ENCODE measurements around the gene SLC17A6. TPM values are rescaled to one million over a fixed set of nuclear protein-coding genes. Genes with fewer than 3 reads are reported as not detected.

SLC17A6 gene
- total RNA-seq, 6 experiments from 2014 or later: not detected

DNA sequence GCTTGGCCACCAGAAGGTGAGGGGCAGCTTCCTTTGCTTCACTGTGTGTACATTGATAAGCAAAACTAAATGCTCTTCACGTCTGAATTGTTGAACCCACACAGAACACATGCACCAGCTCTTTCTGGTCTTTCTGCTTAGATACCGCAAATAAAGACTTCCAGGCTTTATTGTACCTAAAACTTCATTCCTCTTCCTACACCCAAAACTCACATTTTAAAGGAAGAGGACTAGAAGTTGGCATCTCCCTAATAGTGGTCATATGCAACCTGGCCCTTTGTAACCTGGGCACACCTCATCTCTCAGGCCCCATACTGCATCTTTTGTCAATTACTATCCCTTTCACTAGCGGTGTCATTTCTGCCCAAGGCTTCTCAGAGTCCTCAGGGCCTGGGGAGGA lies 5.9 kb downstream of the SLC17A6 start:
- H3K36me3 ChIP-seq: no peaks in the 10 kb centered on the region
- no peak overlapping the region for H3K4me3 ChIP-seq
- peaks cover 0 to 26% of the 10 kb centered on the region in 2 donors for H3K27me3 ChIP-seq
- DNase-seq (no peak), ATAC-seq (no peak)
- H3K9me3 ChIP-seq: no peaks in the 10 kb centered on the region
- TF ChIP-seq, protein P1, sequence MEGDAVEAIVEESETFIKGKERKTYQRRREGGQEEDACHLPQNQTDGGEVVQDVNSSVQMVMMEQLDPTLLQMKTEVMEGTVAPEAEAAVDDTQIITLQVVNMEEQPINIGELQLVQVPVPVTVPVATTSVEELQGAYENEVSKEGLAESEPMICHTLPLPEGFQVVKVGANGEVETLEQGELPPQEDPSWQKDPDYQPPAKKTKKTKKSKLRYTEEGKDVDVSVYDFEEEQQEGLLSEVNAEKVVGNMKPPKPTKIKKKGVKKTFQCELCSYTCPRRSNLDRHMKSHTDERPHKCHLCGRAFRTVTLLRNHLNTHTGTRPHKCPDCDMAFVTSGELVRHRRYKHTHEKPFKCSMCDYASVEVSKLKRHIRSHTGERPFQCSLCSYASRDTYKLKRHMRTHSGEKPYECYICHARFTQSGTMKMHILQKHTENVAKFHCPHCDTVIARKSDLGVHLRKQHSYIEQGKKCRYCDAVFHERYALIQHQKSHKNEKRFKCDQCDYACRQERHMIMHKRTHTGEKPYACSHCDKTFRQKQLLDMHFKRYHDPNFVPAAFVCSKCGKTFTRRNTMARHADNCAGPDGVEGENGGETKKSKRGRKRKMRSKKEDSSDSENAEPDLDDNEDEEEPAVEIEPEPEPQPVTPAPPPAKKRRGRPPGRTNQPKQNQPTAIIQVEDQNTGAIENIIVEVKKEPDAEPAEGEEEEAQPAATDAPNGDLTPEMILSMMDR (IDR thresholded peaks at IDR 0.05): no peak
- TF ChIP-seq POLR2A (IDR thresholded peaks at IDR 0.05): no peak
- no peak overlapping the region for H3K27ac ChIP-seq
- H3K4me1 ChIP-seq: no peaks in the 10 kb centered on the region
- 8% methylated on average over 3 of the region's 3 CpGs for WGBS (ENCODE audit: insufficient coverage, low coverage, low lambda C conversion rate, missing lambda C conversion rate)
- intact Hi-C loops (cut with DNase I): no loop called here

DNA sequence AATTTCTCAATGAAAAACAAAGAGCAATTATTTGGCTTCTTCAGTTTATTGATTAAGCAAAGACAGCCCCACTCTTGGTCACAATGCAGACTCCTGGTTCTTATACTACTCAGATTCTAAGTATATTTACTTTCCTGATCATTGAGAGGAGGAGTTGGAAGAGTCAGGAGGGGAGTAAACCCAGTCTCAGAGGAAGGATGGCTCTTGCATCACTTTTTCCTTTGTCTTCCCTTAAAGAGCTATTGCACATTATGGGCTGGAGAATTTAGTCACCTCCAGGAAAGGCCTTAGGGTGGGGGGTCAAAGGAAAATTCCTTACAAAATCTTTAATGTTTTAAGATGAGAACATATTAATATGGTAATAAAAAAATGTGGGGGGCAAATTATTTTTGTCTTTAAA lies 8.1 kb downstream of the SLC17A6 start:
- intact Hi-C loops (cut with DNase I): no loop called here
- Histone ChIP-seq H3K4me1 (no peaks in the 10 kb centered on the region), H3K36me3 (no peaks in the 10 kb centered on the region), H3K9me3 (no peaks in the 10 kb centered on the region), H3K27ac (no peak overlapping the region), H3K27me3 (peaks cover 0 to 6% of the 10 kb centered on the region in 2 donors), H3K4me3 (no peak overlapping the region)
- TF ChIP-seq POLR2A (IDR thresholded peaks at IDR 0.05): no peak
- TF ChIP-seq, protein P1 (IDR thresholded peaks at IDR 0.05): no peak
- DNase-seq (no peak), ATAC-seq (no peak)

DNA sequence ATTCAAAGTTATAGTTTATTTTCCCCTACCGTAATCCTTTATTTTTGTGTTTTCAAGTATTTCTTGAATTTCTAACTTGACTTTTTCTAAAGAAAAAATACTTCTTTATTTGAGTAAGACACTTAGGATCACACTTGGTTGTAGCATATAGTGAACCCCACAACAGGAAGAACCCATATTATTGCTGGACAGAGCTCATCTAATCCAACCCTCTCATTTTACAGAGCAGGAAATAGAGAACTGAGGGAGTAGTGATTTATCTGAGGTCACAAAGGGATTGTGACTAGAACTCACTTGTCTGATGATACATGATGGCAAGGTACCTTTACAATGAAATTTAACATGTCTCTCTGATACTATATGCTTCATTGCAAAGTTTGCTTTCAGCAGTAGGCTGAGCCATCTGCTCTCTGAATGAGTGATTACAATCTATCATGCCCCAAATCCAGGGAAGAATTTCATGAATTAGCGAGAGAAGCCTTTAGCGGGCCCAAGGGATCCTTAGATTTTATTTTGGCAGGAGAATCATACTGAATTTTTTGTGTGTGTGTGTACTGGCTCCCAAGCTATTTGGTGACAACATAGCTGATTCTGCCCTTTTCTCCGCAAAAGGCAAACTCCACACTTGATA lies 9.8 kb downstream of the SLC17A6 start:
- 84% methylated on average over 4 of the region's 4 CpGs for WGBS (ENCODE audit: insufficient coverage, low coverage, low lambda C conversion rate, missing lambda C conversion rate)
- ATAC-seq: no peak
- intact Hi-C loops (cut with DNase I): no loop called here

DNA sequence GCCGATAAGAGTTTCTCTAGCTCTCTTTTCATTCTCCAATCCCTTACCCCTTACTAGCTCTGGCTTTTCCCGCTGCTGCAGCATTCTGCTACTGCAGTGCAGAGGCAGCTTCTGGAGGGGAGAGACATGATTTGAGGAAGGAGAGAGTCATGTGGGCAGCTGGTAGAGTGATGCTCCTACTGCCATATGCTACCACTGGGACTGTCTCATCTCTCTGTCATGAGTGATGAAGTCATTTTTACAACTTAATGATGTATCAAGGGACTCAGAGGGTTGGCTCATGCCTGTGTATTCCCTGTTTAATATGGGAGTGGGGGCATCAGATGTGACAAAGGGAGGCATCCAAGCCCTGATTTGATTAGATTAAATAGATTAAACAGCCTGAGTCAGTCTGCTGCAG lies 11.3 kb downstream of the SLC17A6 start:
- WGBS (ENCODE audit: insufficient coverage, low coverage, low lambda C conversion rate, missing lambda C conversion rate): 69% methylated on average over 2 of the region's 2 CpGs
- TF ChIP-seq, protein P1 (IDR thresholded peaks at IDR 0.05): no peak
- no peak for TF ChIP-seq POLR2A (IDR thresholded peaks at IDR 0.05)
- Histone ChIP-seq H3K4me3 (no peak overlapping the region), H3K4me1 (no peaks in the 10 kb centered on the region), H3K27ac (no peak overlapping the region), H3K27me3 (peaks cover 0 to 4% of the 10 kb centered on the region in 2 donors), H3K36me3 (no peaks in the 10 kb centered on the region), H3K9me3 (no peaks in the 10 kb centered on the region)
- intact Hi-C loops (cut with DNase I): no loop called here
- ATAC-seq (no peak), DNase-seq (no peak)

More for the DNA sequence above, 9.8 kb downstream of the SLC17A6 start:
- no peaks in the 10 kb centered on the region for H3K9me3 ChIP-seq
- peaks cover 0 to 4% of the 10 kb centered on the region in 2 donors for H3K27me3 ChIP-seq
- no peak overlapping the region for H3K27ac ChIP-seq
- no peak overlapping the region for H3K4me3 ChIP-seq
- H3K36me3 ChIP-seq: no peaks in the 10 kb centered on the region
- DNase-seq: no peak
- H3K4me1 ChIP-seq: no peaks in the 10 kb centered on the region
- TF ChIP-seq, protein P1 (IDR thresholded peaks at IDR 0.05): no peak
- no peak for TF ChIP-seq POLR2A (IDR thresholded peaks at IDR 0.05)

DNA sequence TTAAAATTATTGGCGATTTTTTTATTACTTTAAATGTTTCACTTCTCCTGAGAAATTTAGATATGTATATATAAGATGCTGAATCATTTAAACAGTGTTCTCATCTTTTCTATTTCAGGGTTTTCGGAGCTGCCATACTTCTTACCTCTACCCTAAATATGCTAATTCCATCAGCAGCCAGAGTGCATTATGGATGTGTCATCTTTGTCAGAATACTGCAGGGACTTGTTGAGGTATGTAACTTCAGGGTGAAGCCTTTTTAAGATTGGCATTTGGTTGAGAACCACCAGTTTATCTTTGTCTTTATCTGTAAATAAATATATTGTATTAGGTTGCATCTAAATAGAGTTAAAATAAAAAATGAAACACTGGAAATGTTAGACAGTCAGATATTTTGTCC lies 21.1 kb downstream of the SLC17A6 start:
- no peak overlapping the region for H3K27ac ChIP-seq
- DNase-seq: no peak
- H3K4me1 ChIP-seq: no peaks in the 10 kb centered on the region
- no peaks in the 10 kb centered on the region for H3K36me3 ChIP-seq
- H3K4me3 ChIP-seq: no peak overlapping the region
- WGBS (ENCODE audit: insufficient coverage, low coverage, low lambda C conversion rate, missing lambda C conversion rate): 43% methylated on average over 2 of the region's 2 CpGs
- H3K27me3 ChIP-seq: peaks cover 0 to 6% of the 10 kb centered on the region in 2 donors
- intact Hi-C loops (cut with DNase I): no loop called here
- H3K9me3 ChIP-seq: no peaks in the 10 kb centered on the region
- no peak for ATAC-seq
- TF ChIP-seq, protein P1 (IDR thresholded peaks at IDR 0.05): no peak
- TF ChIP-seq POLR2A (IDR thresholded peaks at IDR 0.05): no peak
